ENCODE results near the gene ULBP3.

DNA sequence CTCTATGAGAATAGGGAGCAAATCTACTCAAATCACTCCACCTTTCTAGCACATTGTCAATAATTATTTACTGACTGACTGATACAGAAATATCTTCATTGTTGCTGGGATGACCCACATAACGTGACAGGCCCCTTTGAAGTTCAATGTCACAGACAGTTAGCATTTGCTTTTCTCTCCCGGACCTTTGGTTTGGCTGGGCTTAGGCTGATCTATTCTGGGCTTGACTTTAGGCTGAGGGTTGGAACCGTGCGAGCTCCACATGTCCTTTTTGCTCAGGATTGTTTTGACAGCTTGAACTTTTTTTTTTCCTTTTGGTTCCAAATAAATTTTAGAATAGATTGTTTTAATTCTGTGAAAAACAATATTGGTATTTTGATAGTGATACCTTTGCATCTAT is 12.0 kb downstream of the ULBP3 start:
- TF ChIP-seq, protein P1, sequence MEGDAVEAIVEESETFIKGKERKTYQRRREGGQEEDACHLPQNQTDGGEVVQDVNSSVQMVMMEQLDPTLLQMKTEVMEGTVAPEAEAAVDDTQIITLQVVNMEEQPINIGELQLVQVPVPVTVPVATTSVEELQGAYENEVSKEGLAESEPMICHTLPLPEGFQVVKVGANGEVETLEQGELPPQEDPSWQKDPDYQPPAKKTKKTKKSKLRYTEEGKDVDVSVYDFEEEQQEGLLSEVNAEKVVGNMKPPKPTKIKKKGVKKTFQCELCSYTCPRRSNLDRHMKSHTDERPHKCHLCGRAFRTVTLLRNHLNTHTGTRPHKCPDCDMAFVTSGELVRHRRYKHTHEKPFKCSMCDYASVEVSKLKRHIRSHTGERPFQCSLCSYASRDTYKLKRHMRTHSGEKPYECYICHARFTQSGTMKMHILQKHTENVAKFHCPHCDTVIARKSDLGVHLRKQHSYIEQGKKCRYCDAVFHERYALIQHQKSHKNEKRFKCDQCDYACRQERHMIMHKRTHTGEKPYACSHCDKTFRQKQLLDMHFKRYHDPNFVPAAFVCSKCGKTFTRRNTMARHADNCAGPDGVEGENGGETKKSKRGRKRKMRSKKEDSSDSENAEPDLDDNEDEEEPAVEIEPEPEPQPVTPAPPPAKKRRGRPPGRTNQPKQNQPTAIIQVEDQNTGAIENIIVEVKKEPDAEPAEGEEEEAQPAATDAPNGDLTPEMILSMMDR (IDR thresholded peaks at IDR 0.05), result no peak
- TF ChIP-seq EZH2 (IDR thresholded peaks at IDR 0.05; ENCODE audit: borderline replicate concordance, insufficient read depth, low read depth, low read length, poor library complexity, severe bottlenecking), result no peak
